HG02840 (cell line): ENCODE results near the gene HSD3B1.
"Not testable (repeated sequence)": the region's sequence is repeated elsewhere in the genome, so short reads cannot be mapped to it uniquely, and the experiment has no call there.

Experiments used
- ATAC-seq: cut with Tn5 transposase; IDR thresholded peaks from one replicate; pipeline ENCODE4 v1.9.1; 2021; ENCODE audit warnings: mild to moderate bottlenecking, moderate library complexity, moderate number of reproducible peaks; ENCODE audit not compliant: unreplicated experiment, low FRiP score

The HSD3B1 gene

GRCh38 chr1:119551218-119551617 is 44.2 kb downstream of the HSD3B1 start:
- ATAC-seq, result no peak

GRCh38 chr1:119552656-119553055 is 45.6 kb downstream of the HSD3B1 start:
- ATAC-seq, result not testable (repeated sequence)

- ATAC-seq, result not testable (repeated sequence)
These were observed 46.5 kb downstream of the HSD3B1 start for GRCh38 chr1:119553302-119554071.

- no peak for ATAC-seq
These were observed 47.2 kb downstream of the HSD3B1 start for GRCh38 chr1:119554183-119554582.

GRCh38 chr1:119556423-119556822 is 49.4 kb downstream of the HSD3B1 start:
- ATAC-seq, result no peak

DNA sequence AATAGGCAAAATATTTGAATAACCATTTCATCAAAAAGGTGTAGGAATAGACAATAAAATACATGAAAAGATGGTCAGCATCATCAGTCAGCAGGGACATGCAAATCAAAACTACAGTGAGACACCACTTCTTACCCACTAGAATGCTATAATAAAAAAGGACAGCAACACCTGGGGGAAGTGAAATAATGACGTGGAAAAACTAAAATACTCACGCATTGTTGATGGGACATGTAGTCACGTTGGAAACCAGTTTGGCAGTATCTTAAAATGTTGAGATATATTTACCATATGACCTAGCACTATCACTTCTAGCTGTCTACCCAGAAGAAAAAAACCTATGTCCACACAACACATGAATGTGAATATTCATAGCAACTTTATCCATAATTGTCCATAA is 53.4 kb downstream of the HSD3B1 start:
- not testable (repeated sequence) for ATAC-seq

- no peak for ATAC-seq
These were observed 57.5 kb downstream of the HSD3B1 start for GRCh38 chr1:119564548-119564947.
